ENCODE measurements around the gene HSD17B1. TPM values are rescaled to one million over a fixed set of nuclear protein-coding genes. Genes with fewer than 3 reads are reported as not detected.

The HSD17B1 gene
- total RNA-seq, 6 experiments from 2014 or later: 0.31 to 1.1 (median 0.87) TPM

GRCh38 chr17:42585353-42585752, 32.6 kb downstream of the HSD17B1 start:
- intact Hi-C loops (cut with DNase I): loop anchor here in 1 of 2 donors (10.0 kb wide), 1 partner anchor 99 kb away; the partner anchor contains the start of genes CCR10 and CNTNAP1
- no peak overlapping the region for H3K27ac ChIP-seq

DNA sequence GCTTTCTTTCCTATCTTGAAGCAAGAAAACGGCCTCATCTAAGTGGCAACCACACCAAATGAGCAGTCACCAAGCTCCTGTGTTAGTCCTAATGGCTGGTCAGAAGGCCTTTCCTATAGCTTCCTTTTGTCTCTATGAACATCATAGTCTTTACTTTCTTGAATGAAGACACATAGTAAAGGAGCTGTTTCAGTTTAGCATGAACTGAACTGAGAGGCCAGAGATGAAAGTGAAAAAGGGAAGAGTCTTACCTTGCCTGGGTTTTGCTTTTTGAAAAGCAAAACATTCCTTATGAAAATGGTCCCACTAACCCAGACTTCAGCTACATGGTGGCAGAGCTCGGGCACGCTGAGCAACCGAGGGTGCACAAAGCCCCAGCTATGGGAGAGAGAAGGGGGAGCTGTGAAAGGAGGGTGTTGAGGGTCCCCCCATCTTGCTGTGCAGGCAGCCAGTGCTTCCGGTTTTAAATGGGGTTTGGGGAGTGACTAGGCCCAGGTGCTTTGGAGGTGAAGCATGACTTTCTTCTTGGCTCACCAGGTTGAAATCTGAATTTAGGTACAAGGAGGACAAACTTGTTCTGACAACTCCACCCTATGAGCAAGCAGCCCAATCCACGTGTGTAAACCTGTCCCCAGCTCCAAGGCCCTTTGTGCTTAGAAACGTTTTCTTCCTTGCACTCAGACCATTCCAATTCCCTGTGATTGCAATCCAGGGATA, 33.9 kb downstream of the HSD17B1 start:
- ATAC-seq: no peak
- 85% methylated on average over 5 of the region's 7 CpGs for WGBS (ENCODE audit: insufficient coverage, low coverage, low lambda C conversion rate, missing lambda C conversion rate)
- Histone ChIP-seq H3K4me3 (no peak overlapping the region), H3K27me3 (no peaks in the 10 kb centered on the region), H3K4me1 (no peaks in the 10 kb centered on the region), H3K27ac (no peak overlapping the region), H3K9me3 (no peaks in the 10 kb centered on the region), H3K36me3 (peaks cover 9 to 89% (median 39%) of the 10 kb centered on the region in 4 donors)
- no peak for DNase-seq
- intact Hi-C loops (cut with DNase I): loop anchor here in 1 of 2 donors (10.0 kb wide), 1 partner anchor 98 kb away; the partner anchor contains the start of genes CCR10 and CNTNAP1
- TF ChIP-seq, protein P1, sequence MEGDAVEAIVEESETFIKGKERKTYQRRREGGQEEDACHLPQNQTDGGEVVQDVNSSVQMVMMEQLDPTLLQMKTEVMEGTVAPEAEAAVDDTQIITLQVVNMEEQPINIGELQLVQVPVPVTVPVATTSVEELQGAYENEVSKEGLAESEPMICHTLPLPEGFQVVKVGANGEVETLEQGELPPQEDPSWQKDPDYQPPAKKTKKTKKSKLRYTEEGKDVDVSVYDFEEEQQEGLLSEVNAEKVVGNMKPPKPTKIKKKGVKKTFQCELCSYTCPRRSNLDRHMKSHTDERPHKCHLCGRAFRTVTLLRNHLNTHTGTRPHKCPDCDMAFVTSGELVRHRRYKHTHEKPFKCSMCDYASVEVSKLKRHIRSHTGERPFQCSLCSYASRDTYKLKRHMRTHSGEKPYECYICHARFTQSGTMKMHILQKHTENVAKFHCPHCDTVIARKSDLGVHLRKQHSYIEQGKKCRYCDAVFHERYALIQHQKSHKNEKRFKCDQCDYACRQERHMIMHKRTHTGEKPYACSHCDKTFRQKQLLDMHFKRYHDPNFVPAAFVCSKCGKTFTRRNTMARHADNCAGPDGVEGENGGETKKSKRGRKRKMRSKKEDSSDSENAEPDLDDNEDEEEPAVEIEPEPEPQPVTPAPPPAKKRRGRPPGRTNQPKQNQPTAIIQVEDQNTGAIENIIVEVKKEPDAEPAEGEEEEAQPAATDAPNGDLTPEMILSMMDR (IDR thresholded peaks at IDR 0.05): no peak
- no peak for TF ChIP-seq POLR2A (IDR thresholded peaks at IDR 0.05)

More at GRCh38 chr17:42585353-42585752, 32.6 kb downstream of the HSD17B1 start:
- ATAC-seq (peak; percentile 18 to 67 (median 50)), DNase-seq (no peak)
- WGBS (ENCODE audit: insufficient coverage, low coverage, low lambda C conversion rate, missing lambda C conversion rate): 29% methylated on average over 1 of the region's 1 CpG
- H3K36me3 ChIP-seq: peaks cover 9 to 85% (median 37%) of the 10 kb centered on the region in 4 donors
- H3K9me3 ChIP-seq: no peaks in the 10 kb centered on the region
- no peaks in the 10 kb centered on the region for H3K27me3 ChIP-seq
- no peak overlapping the region for H3K4me3 ChIP-seq
- TF ChIP-seq, protein P1 (IDR thresholded peaks at IDR 0.05): no peak
- no peak for TF ChIP-seq POLR2A (IDR thresholded peaks at IDR 0.05)
- no peaks in the 10 kb centered on the region for H3K4me1 ChIP-seq

DNA sequence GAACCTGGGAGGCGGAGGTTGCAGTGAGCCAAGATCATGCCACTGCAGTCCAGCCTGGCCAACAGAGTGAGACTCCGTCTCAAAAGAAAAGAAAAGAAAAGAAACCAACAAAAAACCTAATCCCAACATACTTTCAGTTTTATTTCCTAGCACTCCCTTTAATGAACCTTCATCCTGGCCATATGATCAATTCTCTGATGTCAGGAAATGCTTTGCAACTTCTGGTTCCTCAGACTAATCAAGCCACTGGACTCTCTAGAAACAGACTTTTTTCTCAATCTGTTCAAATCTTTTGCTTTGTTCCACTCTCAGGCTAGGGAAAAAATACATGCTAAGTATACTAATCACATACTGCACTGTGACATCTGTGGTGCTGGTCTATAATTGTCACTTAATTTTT, 38.2 kb downstream of the HSD17B1 start:
- no peak overlapping the region for H3K4me3 ChIP-seq
- H3K36me3 ChIP-seq: peaks cover 0 to 51% (median 23%) of the 10 kb centered on the region in 4 donors
- no peaks in the 10 kb centered on the region for H3K4me1 ChIP-seq
- WGBS (ENCODE audit: insufficient coverage, low coverage, low lambda C conversion rate, missing lambda C conversion rate): 50% methylated on average over 1 of the region's 2 CpGs
- no peak for TF ChIP-seq POLR2A (IDR thresholded peaks at IDR 0.05)
- TF ChIP-seq, protein P1 (IDR thresholded peaks at IDR 0.05): no peak
- no peak overlapping the region for H3K27ac ChIP-seq
- ATAC-seq: no peak
- no peaks in the 10 kb centered on the region for H3K9me3 ChIP-seq
- H3K27me3 ChIP-seq: no peaks in the 10 kb centered on the region
- no peak for DNase-seq
- intact Hi-C loops (cut with DNase I): no loop called here

DNA sequence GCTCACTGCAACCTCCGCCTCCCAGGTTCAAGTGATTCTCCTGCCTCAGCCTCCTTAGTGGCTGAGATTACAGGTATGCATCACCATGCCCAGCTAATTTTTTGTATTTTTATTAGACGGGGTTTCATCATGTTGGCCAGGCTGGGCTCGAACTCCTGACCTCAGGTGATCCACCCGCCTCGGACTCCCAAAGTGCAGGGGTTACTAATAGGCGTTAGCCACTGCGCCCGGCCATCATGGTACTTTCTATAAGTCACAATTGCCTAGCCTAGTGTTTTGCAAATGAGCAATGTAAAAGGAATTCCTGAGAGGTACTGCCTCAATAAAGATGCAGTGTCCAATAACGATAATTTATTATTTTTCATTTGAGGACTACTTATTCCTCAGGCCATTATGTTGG, 38.7 kb downstream of the HSD17B1 start:
- Histone ChIP-seq H3K4me3 (no peak overlapping the region), H3K9me3 (no peaks in the 10 kb centered on the region), H3K4me1 (no peaks in the 10 kb centered on the region), H3K27ac (no peak overlapping the region), H3K36me3 (peaks cover 0 to 46% (median 22%) of the 10 kb centered on the region in 4 donors), H3K27me3 (no peaks in the 10 kb centered on the region)
- intact Hi-C loops (cut with DNase I): no loop called here
- ATAC-seq: no peak
- 87% methylated on average over 8 of the region's 9 CpGs for WGBS (ENCODE audit: insufficient coverage, low coverage, low lambda C conversion rate, missing lambda C conversion rate)
- no peak for DNase-seq
- TF ChIP-seq, protein P1 (IDR thresholded peaks at IDR 0.05): no peak
- TF ChIP-seq POLR2A (IDR thresholded peaks at IDR 0.05): no peak
